ENCODE results near the gene CCNL2.
"Not testable (repeated sequence)": the region's sequence is repeated elsewhere in the genome, so short reads cannot be mapped to it uniquely, and the experiment has no call there.

CCNL2 gene

GRCh38 chr1:1419363-1419812, 20.3 kb upstream of the CCNL2 start:
- no peak for DNase-seq

- DNase-seq, result no peak
Observed at GRCh38 chr1:1418464-1419362, 19.6 kb upstream of the CCNL2 start.

- not testable (repeated sequence) for DNase-seq
Observed at GRCh38 chr1:1417825-1418463, 18.8 kb upstream of the CCNL2 start.

- DNase-seq, result not testable (repeated sequence)
Observed at GRCh38 chr1:1417396-1417795, 18.3 kb upstream of the CCNL2 start.

GRCh38 chr1:1415751-1416150, 16.6 kb upstream of the CCNL2 start:
- DNase-seq, result no peak

GRCh38 chr1:1412311-1412902, 13.3 kb upstream of the CCNL2 start:
- not testable (repeated sequence) for DNase-seq

GRCh38 chr1:1411626-1412025, 12.5 kb upstream of the CCNL2 start:
- DNase-seq, result no peak

GRCh38 chr1:1410238-1410637, 11.1 kb upstream of the CCNL2 start:
- not testable (repeated sequence) for DNase-seq

GRCh38 chr1:1407636-1408318, 8.6 kb upstream of the CCNL2 start:
- no peak for DNase-seq

- DNase-seq, result peak; percentile 81 to 93
Observed at GRCh38 chr1:1406821-1407635, 7.9 kb upstream of the CCNL2 start, which contains the start of gene MRPL20. TSS of gene MRPL20 (minus strand) at chr1:1407293. CDS start at chr1:1407217, 76 bp downstream.

- no peak for DNase-seq
Observed at GRCh38 chr1:1406101-1406820, 7.1 kb upstream of the CCNL2 start.

- DNase-seq, result no peak
Observed at GRCh38 chr1:1403653-1404052, 4.5 kb upstream of the CCNL2 start.

GRCh38 chr1:1402901-1403392, 3.8 kb upstream of the CCNL2 start:
- DNase-seq, result not testable (repeated sequence)

- peak; percentile 20 to 21 for DNase-seq
Observed at GRCh38 chr1:1402072-1402900, 3.2 kb upstream of the CCNL2 start.

GRCh38 chr1:1401457-1402010, 2.4 kb upstream of the CCNL2 start:
- DNase-seq, result no peak

- DNase-seq, result no peak
Observed at GRCh38 chr1:1400576-1401456, 1.7 kb upstream of the CCNL2 start.

GRCh38 chr1:1399872-1400575, 889 bp upstream of the CCNL2 start:
- no peak for DNase-seq

- no peak for DNase-seq
Observed at GRCh38 chr1:1398677-1399186, 403 bp downstream of the CCNL2 start.

Data from NCI-H1930 (cell line).